ENCODE measurements around the gene DUSP8.
"Not testable (repeated sequence)": the region's sequence is repeated elsewhere in the genome, so short reads cannot be mapped to it uniquely, and the experiment has no call there.

- TF ChIP-seq POLR2AphosphoS5 (IDR thresholded peaks at IDR 0.05; ENCODE audit: borderline replicate concordance, low read depth, low read length); EZH2 (IDR thresholded peaks at IDR 0.05): not testable (repeated sequence)
Observed at GRCh38 chr11:1607901-1608300, 35.8 kb upstream of the DUSP8 start.
